SK-N-SH (cell line): Measurements from ENCODE around the gene SLC41A3.
"Not testable (repeated sequence)": the region's sequence is repeated elsewhere in the genome, so short reads cannot be mapped to it uniquely, and the experiment has no call there.

Experiments
- EP300 ChIP-seq, 2 experiments: IDR thresholded peaks; 2 replicates each; pipeline versions ENCODE4 v1.4.0 to v1.6.1; 2012; ENCODE audit warnings: borderline replicate concordance in 1 of 2, low read depth in 1 of 2, low read length in 1 of 2
- FOXM1 ChIP-seq: IDR thresholded peaks from 2 replicates; pipeline ENCODE4 v1.4.0; 2012; ENCODE audit warnings: low read depth, mild to moderate bottlenecking

DNA sequence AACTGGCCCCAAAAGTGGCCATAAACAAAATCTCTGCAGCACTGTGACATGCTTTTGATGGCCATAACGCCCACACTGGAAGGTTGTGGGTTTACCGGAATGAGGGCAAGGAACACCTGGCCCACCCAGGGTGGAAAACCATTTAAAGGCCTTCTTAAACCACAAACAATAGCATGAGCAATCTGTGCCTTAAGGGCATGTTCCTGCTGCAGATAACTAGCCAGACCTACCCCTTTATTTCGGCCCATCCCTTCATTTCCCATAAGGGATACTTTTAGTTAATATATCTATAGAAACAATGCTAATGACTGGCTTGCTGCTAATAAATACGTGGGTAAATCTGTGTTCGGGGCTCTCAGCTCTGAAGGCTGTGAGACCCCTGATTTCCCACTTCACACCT, 8.2 kb upstream of the SLC41A3 start:
- not testable (repeated sequence) for TF ChIP-seq EP300 (IDR thresholded peaks at IDR 0.05; ENCODE audit: borderline replicate concordance in 1 of 2, low read depth in 1 of 2, low read length in 1 of 2); FOXM1
